ENCODE data around the gene FRS2.
"Not testable (repeated sequence)": the region's sequence is repeated elsewhere in the genome, so short reads cannot be mapped to it uniquely, and the experiment has no call there.

FRS2 gene, protein sequence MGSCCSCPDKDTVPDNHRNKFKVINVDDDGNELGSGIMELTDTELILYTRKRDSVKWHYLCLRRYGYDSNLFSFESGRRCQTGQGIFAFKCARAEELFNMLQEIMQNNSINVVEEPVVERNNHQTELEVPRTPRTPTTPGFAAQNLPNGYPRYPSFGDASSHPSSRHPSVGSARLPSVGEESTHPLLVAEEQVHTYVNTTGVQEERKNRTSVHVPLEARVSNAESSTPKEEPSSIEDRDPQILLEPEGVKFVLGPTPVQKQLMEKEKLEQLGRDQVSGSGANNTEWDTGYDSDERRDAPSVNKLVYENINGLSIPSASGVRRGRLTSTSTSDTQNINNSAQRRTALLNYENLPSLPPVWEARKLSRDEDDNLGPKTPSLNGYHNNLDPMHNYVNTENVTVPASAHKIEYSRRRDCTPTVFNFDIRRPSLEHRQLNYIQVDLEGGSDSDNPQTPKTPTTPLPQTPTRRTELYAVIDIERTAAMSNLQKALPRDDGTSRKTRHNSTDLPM

DNA sequence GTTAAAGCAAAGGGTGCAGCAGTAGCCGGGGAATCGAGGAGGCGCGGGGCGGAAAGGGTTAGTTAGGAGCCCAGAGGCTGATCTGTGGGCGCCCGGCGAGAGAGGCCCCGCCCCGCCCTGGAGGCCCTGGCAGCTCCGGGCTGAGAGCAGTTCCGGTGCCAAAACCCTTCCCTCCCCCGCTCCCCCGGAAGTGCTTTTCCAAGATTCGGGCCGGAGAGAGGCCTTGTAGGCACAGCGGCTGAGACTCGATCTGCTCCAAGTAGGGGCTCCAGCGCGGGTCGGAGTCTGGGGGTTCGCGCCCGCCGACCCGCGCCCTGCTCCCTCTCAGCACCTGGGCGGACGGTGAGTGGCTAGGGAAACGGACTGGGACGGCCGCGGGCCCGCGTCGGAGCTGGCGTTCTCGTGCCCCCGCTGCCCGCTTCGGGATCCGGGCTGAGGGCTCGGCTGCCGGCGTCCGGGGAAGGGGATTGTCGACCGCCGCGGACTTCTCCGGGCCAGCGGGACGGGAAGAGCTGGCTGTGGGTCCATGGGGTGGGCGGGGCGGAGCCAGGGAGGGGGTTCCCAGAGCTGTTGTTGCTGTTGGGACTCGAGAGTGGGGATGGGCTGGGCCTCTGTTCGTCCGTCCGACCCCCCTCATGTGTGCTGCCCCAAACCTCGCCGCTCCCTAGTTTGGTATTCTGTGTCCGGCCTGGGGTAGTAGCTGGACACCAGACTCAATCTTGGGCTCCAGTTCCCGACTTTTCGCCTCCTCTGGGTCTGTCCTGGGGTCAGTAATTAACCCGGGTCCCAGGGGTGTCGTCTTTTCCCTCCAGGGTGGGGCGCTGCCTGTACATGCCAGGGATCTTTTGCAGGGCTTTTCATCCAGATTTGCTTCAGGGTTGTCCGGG, at the start of gene FRS2:
TSS of gene FRS2 (plus strand) at position 200 of the 887 bp plus-strand sequence. CDS start 98,643 bp downstream, outside the sequence.
- DNase-seq, result peak; percentile 88

DNA sequence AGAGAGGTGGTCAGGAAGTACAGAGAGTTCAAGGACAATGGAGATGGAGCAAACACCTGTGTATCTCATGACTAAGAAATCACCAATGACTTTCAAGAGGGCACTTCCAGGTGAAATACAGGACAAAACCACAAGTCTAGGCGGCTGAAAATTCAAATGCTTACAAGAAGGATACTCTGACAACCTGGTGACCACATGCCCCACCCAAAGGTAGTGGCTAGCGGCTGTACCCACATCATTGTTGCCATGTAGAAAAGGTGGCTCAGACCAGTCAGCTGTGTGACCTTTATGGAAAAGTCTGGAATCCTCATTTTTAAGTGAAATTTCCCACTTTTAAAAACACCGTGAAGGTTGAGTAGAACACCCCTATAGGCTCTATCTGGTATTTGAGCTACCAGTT, 48.6 kb upstream of the FRS2 start:
- DNase-seq, result no peak

DNA sequence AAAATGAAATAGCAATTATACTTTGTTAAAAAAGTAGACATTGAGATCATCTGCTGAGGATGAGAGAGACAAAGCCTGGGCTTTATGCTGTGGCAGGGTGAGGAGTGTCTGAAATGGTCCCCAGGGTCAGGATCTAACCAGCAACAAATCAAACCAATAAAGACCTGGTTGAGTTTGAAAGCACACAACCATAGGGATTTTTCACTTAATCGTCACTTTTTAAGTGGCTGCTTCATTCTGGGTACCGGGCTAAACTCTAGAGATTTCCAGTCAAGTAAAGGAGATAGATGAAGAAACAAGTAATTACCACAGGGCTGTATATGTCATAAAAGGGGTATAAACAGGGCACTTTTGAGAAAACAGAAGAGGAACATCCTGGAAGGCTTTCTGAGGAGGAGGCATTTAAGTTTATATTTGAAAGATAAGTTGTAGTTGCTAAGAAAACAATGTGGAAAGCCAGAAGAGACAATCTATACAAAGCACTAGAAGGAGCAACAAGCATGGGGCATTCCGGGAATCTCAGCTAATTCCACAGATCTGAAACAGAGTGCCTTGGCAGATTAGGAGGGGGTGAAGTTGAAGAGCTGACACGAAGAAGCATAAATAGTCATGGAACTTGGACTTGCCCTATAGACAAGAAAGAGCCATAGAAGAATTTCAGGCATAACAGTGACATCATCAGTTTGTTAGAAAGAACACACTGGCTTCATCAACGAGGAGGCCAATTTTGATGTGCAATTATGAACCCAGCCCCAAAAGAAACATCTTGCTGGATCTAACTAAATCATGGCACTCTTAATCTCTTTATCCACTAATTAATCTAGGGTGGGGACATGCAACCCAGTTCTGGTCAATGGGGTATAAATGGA, 46.9 kb upstream of the FRS2 start:
- DNase-seq, result no peak

DNA sequence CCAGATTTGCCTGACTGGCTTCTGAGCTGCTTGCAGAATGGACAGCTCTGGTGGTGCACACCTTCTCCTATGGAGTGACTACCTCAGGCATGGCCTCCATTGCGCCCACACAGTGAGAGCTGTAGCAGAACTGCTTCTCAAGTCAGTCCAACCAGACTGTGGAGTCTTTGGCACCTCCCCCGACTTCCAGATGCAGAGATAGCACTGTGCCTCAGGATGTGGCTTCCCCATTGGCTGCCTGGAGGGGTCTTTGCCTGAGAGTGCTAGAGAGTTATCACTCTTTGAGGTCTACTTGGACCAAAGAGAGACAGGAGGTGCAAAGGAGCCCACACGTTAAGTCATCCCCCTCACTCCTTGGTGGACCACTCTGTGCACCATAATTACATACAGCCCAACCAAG, 44.8 kb upstream of the FRS2 start:
- DNase-seq, result no peak

DNA sequence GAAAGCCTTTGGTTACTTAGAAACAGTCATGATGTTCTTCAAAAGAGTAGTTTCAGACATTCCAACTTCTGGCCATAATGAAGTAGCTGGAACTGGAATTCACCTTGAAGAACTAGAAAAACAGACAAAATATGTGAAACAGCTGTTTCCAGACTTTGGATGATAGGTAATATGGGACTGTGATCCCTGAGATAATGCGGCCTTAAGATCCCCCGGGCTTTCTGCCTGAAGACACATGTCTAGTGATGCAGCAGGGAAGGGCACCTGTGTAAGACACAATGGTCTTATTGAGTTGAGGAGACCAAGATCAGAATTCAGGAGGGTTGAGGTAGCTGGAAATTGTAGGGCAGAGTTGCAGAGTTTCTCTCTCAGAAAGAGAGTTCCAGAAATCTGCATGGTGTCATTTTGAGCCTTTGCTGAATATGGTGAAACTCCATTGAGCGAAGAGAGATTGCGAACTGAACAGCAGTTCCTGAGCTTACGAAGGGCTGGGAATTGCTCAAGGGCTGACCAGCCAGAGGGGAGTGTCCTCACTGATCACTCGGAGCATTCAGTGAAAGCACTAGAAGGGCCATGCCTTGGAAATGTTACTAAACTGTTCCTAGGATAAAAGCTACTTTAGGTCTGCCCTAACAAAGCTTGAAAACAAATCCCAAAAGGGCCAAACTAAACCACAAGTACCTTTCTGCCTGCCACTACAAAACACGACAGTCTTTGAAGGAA, 41.7 kb upstream of the FRS2 start:
- DNase-seq, result no peak

DNA sequence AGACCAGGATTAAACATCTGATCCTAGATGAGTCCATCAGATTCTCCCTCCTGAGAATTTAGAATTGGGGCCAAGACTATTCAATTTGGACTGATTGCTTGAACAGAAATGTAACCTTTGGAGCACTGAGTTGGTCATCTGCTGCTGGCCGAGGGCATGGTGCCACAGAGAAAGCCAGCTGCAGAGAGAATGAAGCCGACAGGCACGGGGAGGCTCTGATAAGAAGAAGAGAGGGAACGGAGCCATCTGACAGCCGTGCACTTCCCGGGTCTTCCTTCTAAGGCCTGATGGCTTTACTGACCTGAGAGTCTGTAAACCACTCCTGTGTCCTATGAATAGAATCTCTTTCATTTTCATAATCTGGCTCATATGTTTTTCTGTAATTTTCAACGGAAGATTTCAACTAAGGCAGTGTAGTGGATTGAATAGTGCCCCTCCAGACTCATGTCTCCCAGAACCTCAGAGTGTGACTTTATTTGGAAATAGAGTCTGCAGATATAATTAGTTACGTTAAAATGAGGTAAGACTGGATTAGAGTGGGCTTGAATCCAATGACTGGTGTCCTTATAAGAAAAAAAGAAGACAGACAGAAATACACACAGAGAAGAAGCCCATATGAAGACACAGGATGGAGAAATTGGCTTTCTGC, 39.1 kb upstream of the FRS2 start:
- DNase-seq, result no peak

DNA sequence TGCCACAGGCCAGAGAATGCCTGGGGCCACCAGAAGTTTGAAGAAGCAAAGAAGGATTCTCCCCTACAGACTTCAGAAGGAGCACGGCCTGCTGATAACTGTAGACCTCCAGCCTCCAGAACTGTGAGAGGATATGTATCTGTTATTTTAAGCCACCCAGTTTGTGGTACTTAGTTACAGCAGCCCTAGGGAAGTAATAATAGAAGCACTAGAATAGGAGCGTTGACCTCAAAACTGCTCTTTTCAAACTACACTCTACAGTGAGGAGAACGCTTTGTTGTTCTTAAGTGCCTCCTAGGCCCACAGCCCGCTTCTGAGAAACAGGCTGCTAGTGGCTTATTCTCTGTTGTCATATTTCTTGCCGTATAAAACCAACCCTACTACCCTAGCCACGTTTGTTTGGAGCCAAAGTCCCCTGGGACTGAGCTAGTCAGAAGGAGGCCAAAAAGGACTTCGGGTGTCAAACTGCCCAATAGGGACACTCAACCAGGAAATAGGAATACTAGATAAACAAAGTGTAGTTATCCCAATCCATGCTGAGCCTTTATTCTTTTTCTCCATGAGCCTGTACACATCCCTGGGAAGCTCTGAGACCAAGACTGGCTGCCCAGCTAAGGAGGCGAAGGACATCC, 38.5 kb upstream of the FRS2 start:
- peak; percentile 37 for DNase-seq

DNA sequence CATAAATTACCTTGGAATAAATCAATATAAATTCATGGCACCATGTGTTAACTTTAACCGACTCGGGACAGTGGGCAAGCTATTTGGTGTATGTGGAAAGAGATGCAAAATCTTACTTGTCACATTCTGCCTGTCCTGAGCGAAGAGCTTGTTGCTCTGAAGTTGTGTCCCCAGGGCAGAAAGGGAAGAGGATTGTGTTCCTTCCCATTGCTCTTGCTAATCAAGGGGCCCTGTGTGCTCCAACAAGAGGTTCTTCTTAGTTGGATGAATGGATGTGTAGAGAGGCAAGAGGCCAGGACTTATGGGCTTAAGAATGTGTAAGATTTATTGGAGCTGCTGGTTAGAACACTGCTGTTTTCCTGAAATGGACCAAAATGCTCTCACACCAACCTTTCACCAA, 36.5 kb upstream of the FRS2 start:
- DNase-seq, result no peak

DNA sequence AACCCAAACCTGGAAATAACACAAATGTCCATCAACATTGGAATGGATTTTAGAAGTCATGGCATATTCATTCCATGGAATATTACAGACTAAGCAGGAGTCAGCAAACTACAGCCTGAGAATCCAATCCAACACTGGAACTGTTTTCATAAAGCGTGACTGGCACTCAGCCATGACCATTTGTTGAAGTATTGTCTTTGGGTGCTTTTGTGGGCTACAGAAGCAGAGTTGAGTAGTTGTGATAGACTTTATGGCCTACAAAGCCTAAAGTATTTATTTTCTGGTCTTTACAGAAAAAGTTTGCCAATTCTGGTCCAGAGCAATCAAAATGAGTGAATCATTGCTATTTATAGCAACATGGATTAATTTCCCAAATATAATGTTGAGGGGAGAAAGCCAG, 34.5 kb upstream of the FRS2 start:
- no peak for DNase-seq

DNA sequence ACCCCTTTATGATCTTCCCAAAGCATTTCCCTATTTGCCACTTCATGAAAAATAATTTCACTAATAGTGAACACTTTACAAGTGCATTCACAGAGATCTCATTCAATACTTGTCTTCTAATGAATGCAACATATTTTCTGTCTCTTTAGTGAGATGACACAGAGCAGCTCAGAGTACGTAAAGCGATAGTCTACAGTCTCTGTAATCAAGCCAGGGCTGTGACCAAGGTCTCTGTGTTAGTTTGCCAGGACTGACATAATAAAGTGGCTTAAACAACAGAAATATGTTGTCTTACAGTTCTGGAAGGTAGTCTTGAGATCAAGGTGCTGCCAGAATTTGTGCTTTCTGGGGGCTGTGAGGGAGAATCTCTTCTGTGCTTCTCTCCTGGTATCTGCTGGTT, 33.1 kb upstream of the FRS2 start:
- no peak for DNase-seq

DNA sequence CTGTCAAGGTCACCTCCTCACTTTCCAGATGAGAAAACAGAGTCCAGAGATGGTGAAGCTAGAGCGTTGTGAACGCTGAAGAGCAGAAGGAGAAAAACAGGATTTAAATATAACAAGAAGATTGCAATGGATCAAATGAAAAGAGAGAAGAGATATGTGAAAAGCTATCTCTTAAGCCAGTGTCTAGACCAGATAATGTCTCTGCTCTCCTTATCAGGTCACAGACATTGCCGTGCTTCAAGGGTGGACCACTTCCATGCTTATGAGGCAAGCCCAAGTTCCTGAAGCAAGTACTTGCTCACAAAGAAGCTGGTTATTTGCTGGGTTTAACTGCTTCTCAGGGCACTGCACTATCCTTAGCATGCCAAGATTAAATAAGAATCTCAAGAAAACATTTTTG, 31.6 kb upstream of the FRS2 start:
- no peak for DNase-seq

DNA sequence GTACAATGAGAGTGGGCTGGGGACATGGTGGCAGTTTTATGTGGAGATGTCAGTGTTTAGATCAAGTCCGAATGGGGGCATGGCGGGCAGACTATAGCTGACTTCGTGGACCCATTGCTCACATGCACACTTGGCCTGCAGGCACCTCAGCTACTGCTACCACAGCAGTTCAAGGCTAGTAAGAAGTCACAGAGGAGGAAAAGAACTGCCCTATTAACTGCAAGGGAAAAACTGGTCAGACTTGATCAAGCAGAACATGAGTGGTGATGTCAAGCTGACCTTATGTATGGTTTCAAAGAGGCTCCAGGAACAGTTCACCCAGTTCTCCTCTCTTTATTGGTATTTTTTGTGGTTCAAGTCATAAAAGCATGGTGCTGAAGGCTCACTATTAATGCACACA, 30.2 kb upstream of the FRS2 start:
- no peak for DNase-seq

DNA sequence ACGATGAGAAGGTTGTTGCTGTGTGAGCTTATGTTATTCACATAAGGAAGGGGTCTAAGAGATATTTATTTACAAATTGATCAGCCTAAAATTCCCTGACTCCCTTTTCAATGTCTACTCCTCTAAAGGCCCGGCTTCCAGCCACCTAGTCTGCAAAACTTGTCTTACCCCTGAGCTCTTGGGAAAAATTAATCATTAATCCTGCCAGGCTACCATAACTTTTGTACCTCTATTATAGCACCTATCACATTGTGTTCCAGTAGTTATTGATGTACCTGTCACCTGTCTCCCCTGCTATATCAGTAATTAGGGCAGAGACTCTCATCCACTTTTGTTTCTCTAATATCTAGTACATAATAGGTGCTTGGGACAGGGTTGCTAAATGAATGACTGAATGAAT, 29.3 kb upstream of the FRS2 start:
- no peak for DNase-seq

DNA sequence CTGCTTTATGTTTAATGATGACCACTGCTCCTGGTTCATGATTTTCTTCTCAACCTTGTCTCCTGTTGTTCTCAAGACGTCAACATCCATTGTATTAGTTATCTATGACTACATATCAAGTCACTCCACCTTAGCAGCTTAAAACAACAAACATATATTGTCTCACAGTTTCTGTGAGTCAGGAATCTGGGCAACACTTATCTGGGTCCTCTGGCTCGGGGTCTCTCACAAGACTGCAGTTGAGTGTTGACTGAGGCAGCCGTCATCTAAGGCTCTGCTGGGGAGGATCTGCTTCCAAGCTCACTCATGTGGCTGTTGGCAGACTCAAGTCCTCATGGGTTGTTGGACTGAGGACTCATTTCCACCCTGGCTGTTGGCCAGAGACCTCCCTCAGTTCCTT, 27.3 kb upstream of the FRS2 start:
- no peak for DNase-seq

DNA sequence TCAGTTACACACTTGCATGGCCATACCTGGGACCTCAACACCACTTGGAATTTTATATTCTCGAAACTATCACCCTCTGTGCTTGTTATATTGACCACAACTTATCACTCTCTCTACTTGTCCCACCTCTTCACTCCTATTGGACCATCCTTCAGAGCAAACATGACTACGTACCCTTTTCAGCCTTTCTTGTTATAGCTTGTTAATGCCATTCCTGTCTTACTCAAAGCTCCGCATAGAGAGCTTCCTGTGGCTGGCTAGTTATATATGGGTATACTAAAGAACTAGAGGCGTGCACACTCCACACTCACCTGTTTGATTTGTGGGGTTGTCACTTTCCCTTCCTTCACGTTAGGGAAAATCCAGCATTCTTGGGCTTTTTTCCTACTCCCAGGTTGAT, 26.3 kb upstream of the FRS2 start:
- DNase-seq, result no peak

DNA sequence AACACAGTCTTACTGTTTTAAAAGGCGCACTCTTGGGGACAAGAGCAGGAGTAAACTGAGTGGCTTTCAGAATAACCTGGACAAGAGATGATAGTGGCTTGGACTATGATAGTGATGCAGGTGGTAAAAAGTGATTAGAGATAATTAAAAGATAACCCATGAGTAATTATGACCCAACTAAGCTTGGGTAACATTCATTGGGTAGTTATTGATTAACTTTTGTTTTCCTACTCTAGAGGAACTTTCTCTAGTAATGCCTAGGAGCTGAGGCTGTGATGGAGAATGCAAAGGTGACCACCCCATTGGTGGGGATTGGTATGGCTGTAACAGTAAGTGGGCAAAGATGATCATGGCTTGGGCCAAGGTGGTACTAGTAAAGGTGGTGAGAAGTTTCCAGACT, 22.3 kb upstream of the FRS2 start:
- DNase-seq, result no peak

DNA sequence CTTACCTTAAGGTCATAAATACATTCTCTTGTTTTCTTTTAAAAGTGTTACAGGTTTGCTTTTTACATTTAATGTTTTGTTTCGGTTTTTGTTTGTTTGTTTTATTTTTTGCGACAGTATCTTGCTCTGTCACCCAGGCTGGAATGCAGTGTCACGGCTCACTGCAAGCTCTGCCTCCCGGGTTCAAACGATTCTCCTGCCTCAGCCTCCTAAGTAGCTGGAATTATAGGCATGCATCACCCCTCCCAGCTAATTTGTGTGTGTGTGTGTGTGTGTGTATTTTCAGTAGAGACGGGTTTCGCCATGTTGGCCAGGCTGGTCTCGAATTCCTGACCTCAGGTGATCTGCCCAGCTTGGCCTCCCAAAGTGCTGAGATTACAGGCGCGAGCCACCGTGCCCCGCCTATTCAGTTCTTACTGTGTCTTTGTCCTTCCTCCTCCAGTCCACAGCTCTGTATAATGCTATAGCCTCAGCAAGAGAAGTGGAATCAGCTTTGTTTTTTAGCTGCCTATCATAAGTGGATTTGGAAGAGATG, 17.5 kb upstream of the FRS2 start:
- not testable (repeated sequence) for DNase-seq

DNA sequence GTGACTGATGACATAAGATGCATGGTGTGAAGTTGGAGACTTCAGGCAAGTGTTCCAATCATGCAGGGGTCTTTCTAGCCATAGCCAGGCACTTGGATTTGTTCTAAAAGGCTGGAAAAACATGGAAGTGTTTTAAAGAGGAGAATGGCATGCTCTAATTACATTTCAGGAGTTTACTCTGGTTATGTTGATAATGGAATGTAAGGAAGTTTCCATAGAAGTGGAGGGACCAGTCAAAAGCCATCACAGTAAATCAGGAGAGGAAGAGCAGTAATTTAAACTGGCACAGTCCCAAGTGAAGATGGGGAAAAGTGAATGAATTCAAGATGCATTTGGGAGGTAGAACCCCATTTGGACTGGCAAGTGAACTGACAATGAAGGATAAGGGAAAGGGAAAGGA, 13.9 kb upstream of the FRS2 start:
- no peak for DNase-seq

DNA sequence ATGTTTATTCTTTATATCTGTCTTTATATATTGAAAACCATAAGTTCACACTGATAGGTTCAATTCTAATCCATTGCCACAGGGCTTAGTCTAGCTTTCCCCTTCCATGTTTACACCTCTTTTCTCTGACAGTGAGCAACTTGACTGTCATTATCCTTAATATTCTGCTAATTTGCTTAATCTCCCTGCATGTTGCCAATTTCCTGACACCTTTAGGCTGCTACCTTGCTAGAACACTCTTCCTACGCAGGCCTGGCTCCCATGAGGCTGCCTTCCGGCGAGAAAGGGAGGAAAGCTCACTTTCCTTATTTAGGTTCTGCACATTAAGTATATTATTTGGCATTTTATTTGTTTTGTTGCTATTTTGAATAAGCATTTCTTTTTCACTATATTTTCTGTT, 12.8 kb upstream of the FRS2 start:
- no peak for DNase-seq

DNA sequence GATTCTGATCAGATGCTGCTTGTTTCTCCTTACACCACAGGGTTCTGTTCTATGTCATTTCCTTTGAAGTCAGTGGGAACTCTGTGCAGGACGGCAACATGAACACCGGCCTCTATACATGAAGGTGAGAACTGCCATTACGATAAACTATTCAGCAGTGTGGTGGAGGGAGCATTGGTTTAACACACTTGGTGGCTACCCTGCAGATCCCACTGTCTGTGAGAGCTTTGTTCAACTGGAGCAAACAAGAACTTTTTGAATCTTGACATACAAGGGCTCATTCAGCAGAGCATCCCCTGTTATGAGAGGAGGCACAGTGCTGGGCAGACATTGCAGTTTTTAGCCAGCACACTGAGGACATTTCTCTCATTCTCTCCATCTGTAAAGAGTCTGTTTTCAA, 10.7 kb upstream of the FRS2 start:
- no peak for DNase-seq

DNA sequence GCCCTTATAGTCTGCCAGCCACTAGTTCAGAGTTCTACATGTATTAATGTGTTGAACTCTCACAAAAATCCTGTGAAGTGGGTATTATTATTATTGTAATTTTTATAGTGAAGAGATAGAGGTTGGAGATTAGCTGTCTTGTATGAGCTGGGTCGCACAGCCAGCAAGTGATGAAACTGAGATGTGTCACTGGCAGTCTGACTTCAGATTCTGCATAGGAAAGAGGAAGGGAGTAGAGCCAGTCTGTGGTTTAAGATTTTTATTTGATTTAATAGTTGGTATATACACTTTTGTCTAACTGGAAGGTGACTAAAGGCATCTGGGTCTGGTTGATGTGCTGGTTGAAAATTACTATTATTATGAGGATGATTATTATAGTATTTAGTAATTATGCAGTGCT, 5.8 kb upstream of the FRS2 start:
- DNase-seq, result no peak

Measured in NCI-H2107 (cell line).